Astrocyte (in vitro differentiated cells and primary cell): Measurements from ENCODE around the gene MYOCD. TPM values are rescaled to one million over a fixed set of nuclear protein-coding genes. Genes with fewer than 3 reads are reported as not detected.

ENCODE experiments used
- DNase-seq: peaks from one replicate; pipeline ENCODE4 v3.0.0-alpha.2; 2010; ENCODE audit warnings: low read depth
- FAIRE-seq: peaks from 2 replicates; lab custom pipeline; 2011; peaks lifted over from hg19 to GRCh38; lab: Jason Lieb, UNC
- H2AFZ ChIP-seq: 2 replicates; pipeline ENCODE4 v1.6.0; 2012; ENCODE audit warnings: low read depth, low read length, inconsistent platforms
- H3K27ac ChIP-seq: 2 replicates; pipeline ENCODE4 v1.5.1; 2011; ENCODE audit warnings: low read depth, low read length, inconsistent platforms
- H3K27me3 ChIP-seq: 2 replicates; pipeline ENCODE4 v1.6.0; 2011; ENCODE audit warnings: low read length, inconsistent platforms; ENCODE audit not compliant: insufficient read depth
- H3K36me3 ChIP-seq: 2 replicates; pipeline ENCODE4 v1.5.1; 2011; ENCODE audit warnings: low read length, inconsistent platforms; ENCODE audit not compliant: insufficient read depth
- H3K4me1 ChIP-seq: 2 replicates; pipeline ENCODE4 v1.5.1; 2011; ENCODE audit warnings: low read length, inconsistent platforms; ENCODE audit not compliant: insufficient read depth
- H3K4me2 ChIP-seq: 2 replicates; pipeline ENCODE4 v1.6.0; 2012; ENCODE audit warnings: low read length, inconsistent platforms
- H3K4me3 ChIP-seq: 2 replicates; pipeline ENCODE4 v1.5.1; 2011; ENCODE audit warnings: low read depth, mild to moderate bottlenecking, low read length, inconsistent platforms; ENCODE audit not compliant: insufficient read depth
- H3K79me2 ChIP-seq: 2 replicates; pipeline ENCODE4 v1.6.0; 2012; ENCODE audit warnings: mild to moderate bottlenecking, low read length, inconsistent platforms; ENCODE audit not compliant: insufficient read depth
- H3K9ac ChIP-seq: 2 replicates; pipeline ENCODE4 v1.6.0; 2012; ENCODE audit warnings: mild to moderate bottlenecking, low read length, inconsistent platforms
- H3K9me3 ChIP-seq: 2 replicates; pipeline ENCODE4 v1.5.1; 2012; ENCODE audit warnings: low read depth, mild to moderate bottlenecking, low read length, inconsistent platforms; ENCODE audit not compliant: insufficient read depth
- H4K20me1 ChIP-seq: 2 replicates; pipeline ENCODE4 v1.6.0; 2012; ENCODE audit warnings: low read length, inconsistent platforms; ENCODE audit not compliant: insufficient read depth
- H3K27ac Mint-ChIP-seq: one replicate; pipeline ENCODE4 v1.8.0; 2021; ENCODE audit warnings: mild to moderate bottlenecking, mixed read lengths; ENCODE audit not compliant: unreplicated experiment
- H3K27me3 Mint-ChIP-seq: one replicate; pipeline ENCODE4 v1.8.0; 2021; ENCODE audit warnings: low read depth, mixed read lengths; ENCODE audit not compliant: unreplicated experiment
- H3K36me3 Mint-ChIP-seq: one replicate; pipeline ENCODE4 v1.8.0; 2021; ENCODE audit warnings: low read depth, mixed read lengths; ENCODE audit not compliant: unreplicated experiment
- H3K4me1 Mint-ChIP-seq: one replicate; pipeline ENCODE4 v1.8.0; 2021; ENCODE audit warnings: low read depth, mixed read lengths; ENCODE audit not compliant: unreplicated experiment
- H3K4me3 Mint-ChIP-seq: one replicate; pipeline ENCODE4 v1.8.0; 2021; ENCODE audit warnings: mild to moderate bottlenecking, moderate library complexity, mixed read lengths; ENCODE audit not compliant: unreplicated experiment
- H3K9me3 Mint-ChIP-seq: one replicate; pipeline ENCODE4 v1.8.0; 2021; ENCODE audit warnings: mild to moderate bottlenecking, mixed read lengths; ENCODE audit not compliant: unreplicated experiment
- EZH2 ChIP-seq: IDR thresholded peaks from 2 replicates; pipeline ENCODE4 v1.6.1; 2012; ENCODE audit warnings: mild to moderate bottlenecking, low read length, inconsistent platforms; ENCODE audit not compliant: insufficient read depth
- total RNA-seq: library from RNA; stranded (reverse); gene quantifications from 2 replicates; pipeline ENCODE4 v1.2.1, GENCODE V29; 2021
- TF ChIP-seq, protein P1 (sequence below): IDR thresholded peaks from 2 replicates; pipeline ENCODE4 v1.5.1; 2011; ENCODE audit warnings: low read depth, mild to moderate bottlenecking, inconsistent platforms, low read length, moderate library complexity; ENCODE audit not compliant: insufficient read depth

Gene MYOCD
- total RNA-seq, 1 donor from 2014 or later = 2.8 TPM

DNA sequence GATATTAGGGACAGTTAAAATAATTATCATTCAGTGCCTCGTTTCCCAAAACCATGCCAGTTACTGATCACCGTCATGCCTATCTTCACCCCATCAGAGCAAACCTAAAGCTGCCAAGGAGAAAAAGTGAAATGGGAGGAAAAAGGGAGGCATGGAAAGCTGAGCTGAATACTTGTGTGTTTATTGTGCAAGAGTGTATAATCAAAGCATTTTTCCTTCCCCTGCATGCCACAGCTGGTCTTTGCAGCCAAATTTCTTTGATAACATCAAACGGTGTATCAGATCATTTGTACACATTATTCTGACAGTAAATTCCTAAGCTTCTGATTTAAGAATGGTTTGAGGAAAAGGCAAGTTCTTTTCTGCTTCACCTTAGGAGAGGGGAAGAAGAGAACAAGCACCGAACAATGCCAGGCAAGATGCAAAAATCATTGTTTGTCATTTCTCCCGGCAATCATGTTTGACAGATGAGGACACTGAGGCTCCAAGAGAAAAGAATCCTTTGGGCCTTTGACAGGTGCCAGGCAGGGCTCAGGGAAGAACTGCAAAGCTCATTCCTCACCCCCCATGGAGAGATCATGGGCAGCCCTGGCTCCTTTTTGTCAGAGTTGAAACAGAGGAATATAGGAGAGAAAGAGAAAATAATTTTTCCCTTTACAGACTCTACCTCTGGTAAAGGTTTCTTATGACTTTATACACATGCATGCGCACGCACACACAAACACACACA lies 72.2 kb downstream of the MYOCD start:
- H3K4me3 ChIP-seq = no peak overlapping the region

DNA sequence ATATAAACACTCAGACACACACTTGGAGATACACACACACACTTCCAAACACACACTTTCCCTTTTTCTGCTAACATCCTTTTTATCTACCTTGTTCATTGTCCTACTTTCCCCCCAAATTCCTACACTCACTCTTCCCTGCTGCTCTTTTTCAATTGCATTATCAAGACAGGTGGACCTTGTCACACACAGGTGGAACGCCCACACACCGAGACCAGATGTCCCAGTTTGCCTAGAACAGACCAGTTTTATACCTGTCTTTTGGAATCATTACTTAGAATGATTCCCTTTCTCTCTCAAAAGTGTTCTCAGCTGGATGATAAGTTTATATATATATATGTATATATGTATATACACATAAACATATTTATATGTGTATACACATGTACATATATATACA lies 72.9 kb downstream of the MYOCD start:
- no peaks in the 10 kb centered on the region for H3K9me3 Mint-ChIP-seq
- no peak for DNase-seq
- H3K4me1 ChIP-seq = peaks cover 7% of the 10 kb centered on the region
- TF ChIP-seq, protein P1, sequence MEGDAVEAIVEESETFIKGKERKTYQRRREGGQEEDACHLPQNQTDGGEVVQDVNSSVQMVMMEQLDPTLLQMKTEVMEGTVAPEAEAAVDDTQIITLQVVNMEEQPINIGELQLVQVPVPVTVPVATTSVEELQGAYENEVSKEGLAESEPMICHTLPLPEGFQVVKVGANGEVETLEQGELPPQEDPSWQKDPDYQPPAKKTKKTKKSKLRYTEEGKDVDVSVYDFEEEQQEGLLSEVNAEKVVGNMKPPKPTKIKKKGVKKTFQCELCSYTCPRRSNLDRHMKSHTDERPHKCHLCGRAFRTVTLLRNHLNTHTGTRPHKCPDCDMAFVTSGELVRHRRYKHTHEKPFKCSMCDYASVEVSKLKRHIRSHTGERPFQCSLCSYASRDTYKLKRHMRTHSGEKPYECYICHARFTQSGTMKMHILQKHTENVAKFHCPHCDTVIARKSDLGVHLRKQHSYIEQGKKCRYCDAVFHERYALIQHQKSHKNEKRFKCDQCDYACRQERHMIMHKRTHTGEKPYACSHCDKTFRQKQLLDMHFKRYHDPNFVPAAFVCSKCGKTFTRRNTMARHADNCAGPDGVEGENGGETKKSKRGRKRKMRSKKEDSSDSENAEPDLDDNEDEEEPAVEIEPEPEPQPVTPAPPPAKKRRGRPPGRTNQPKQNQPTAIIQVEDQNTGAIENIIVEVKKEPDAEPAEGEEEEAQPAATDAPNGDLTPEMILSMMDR = no peak
- TF ChIP-seq EZH2 = no peak
- H3K4me3 Mint-ChIP-seq = no peak overlapping the region
- FAIRE-seq = no peak
- peaks cover 4% of the 10 kb centered on the region for H3K27me3 ChIP-seq
- peaks cover 2% of the 10 kb centered on the region for H3K36me3 Mint-ChIP-seq
- H2AFZ ChIP-seq = no peak overlapping the region
- H3K36me3 ChIP-seq = no peaks in the 10 kb centered on the region
- no peaks in the 10 kb centered on the region for H4K20me1 ChIP-seq
- H3K4me3 ChIP-seq = no peak overlapping the region
- no peak overlapping the region for H3K27ac ChIP-seq
- H3K9me3 ChIP-seq = no peaks in the 10 kb centered on the region
- H3K27ac Mint-ChIP-seq = no peak overlapping the region
- H3K79me2 ChIP-seq = no peaks in the 10 kb centered on the region
- no peak overlapping the region for H3K9ac ChIP-seq
- peaks cover 7% of the 10 kb centered on the region for H3K27me3 Mint-ChIP-seq
- H3K4me2 ChIP-seq = no peak overlapping the region
- peaks cover 4% of the 10 kb centered on the region for H3K4me1 Mint-ChIP-seq

More for the DNA sequence above, 72.2 kb downstream of the MYOCD start:
- DNase-seq = no peak
- Mint-ChIP-seq H3K27me3 (peaks cover 7% of the 10 kb centered on the region), H3K4me1 (peaks cover 4% of the 10 kb centered on the region), H3K4me3 (no peak overlapping the region), H3K9me3 (no peaks in the 10 kb centered on the region), H3K27ac (no peak overlapping the region), H3K36me3 (peaks cover 2% of the 10 kb centered on the region)
- Histone ChIP-seq H4K20me1 (no peaks in the 10 kb centered on the region), H3K9me3 (no peaks in the 10 kb centered on the region), H3K9ac (no peak overlapping the region), H3K27me3 (peaks cover 4% of the 10 kb centered on the region), H3K36me3 (no peaks in the 10 kb centered on the region), H2AFZ (no peak overlapping the region), H3K4me1 (peaks cover 7% of the 10 kb centered on the region), H3K4me2 (no peak overlapping the region), H3K79me2 (no peaks in the 10 kb centered on the region), H3K27ac (no peak overlapping the region)
- FAIRE-seq = no peak
- TF ChIP-seq, protein P1 = no peak
- no peak for TF ChIP-seq EZH2

DNA sequence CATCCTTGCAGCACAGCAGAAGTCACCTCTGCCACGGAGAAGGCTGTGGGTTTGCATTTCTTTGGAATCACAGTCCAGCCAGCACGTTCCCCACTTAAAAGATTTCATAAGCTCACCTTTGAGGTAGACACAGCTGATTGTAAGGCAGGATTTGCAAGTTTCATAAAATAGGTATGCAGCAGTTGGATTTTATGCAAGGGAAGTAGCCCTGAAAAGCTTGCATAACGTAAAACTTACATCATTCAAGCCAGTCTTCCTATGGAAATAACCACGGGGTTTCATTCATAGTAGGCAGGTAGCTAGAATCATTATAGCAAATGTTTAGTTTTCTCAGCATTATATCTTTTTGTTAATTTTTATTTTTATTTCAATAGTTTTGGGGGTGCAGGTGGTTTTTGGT lies 73.8 kb downstream of the MYOCD start:
- H3K36me3 ChIP-seq = no peaks in the 10 kb centered on the region
- peaks cover 9% of the 10 kb centered on the region for H3K4me1 Mint-ChIP-seq
- no peak for FAIRE-seq

More for the DNA sequence above, 73.8 kb downstream of the MYOCD start:
- Histone ChIP-seq H3K9me3 (no peaks in the 10 kb centered on the region), H4K20me1 (no peaks in the 10 kb centered on the region), H3K79me2 (no peaks in the 10 kb centered on the region), H3K4me2 (no peak overlapping the region), H3K9ac (no peak overlapping the region), H3K27ac (no peak overlapping the region), H2AFZ (no peak overlapping the region), H3K4me3 (no peak overlapping the region), H3K4me1 (peaks cover 12% of the 10 kb centered on the region), H3K27me3 (peaks cover 4% of the 10 kb centered on the region)
- Mint-ChIP-seq H3K27ac (no peak overlapping the region), H3K4me3 (no peak overlapping the region), H3K9me3 (no peaks in the 10 kb centered on the region), H3K36me3 (peaks cover 2% of the 10 kb centered on the region), H3K27me3 (peaks cover 7% of the 10 kb centered on the region)
- TF ChIP-seq EZH2 = no peak
- TF ChIP-seq, protein P1 = no peak
- DNase-seq = no peak
